GM12864 (cell line): ENCODE results near the gene DUSP2.

Experiments used
- DNase-seq: peaks from one replicate; pipeline ENCODE4 v3.0.0-alpha.2; 2011; ENCODE audit warnings: low read depth
- H3K4me3 ChIP-seq: 2 replicates; pipeline ENCODE4 v1.5.1; 2011; ENCODE audit warnings: mild to moderate bottlenecking, low read depth, low read length, control low read depth
- CTCF ChIP-seq: IDR thresholded peaks from 2 replicates; pipeline ENCODE4 v1.5.1; 2011; ENCODE audit warnings: low read depth, mild to moderate bottlenecking, moderate library complexity, low read length, control low read depth, inconsistent platforms; ENCODE audit errors: missing control alignments

DUSP2 gene

GRCh38 chr2:96156011-96156820 lies 11.0 kb upstream of the DUSP2 start:
- no peak overlapping the region for H3K4me3 ChIP-seq
- TF ChIP-seq CTCF = no peak
- no peak for DNase-seq

GRCh38 chr2:96154506-96155380 lies 9.5 kb upstream of the DUSP2 start:
- no peak for TF ChIP-seq CTCF
- no peak overlapping the region for H3K4me3 ChIP-seq
- DNase-seq = no peak

GRCh38 chr2:96153991-96154431 lies 8.8 kb upstream of the DUSP2 start:
- no peak for DNase-seq
- TF ChIP-seq CTCF = no peak
- H3K4me3 ChIP-seq = no peak overlapping the region

- TF ChIP-seq CTCF = no peak
- no peak for DNase-seq
- no peak overlapping the region for H3K4me3 ChIP-seq
These were observed 8.1 kb upstream of the DUSP2 start for GRCh38 chr2:96153291-96153713.

GRCh38 chr2:96152304-96153161 lies 7.3 kb upstream of the DUSP2 start:
- H3K4me3 ChIP-seq = no peak overlapping the region
- TF ChIP-seq CTCF = no peak
- no peak for DNase-seq

GRCh38 chr2:96151595-96152303 lies 6.5 kb upstream of the DUSP2 start:
- H3K4me3 ChIP-seq = no peak overlapping the region
- no peak for TF ChIP-seq CTCF
- no peak for DNase-seq
